CD4-positive, alpha-beta T cell (primary cell): ENCODE results near the gene C2CD4C. TPM values are rescaled to one million over a fixed set of nuclear protein-coding genes. Genes with fewer than 3 reads are reported as not detected.

Source experiments
- ATAC-seq: fragments of 200-7000 bp; cut with Tn5 transposase; one replicate; pipeline ENCODE4 v1.10.0; 2022; ENCODE audit warnings: mild to moderate bottlenecking; ENCODE audit not compliant: poor library complexity
- CTCF ChIA-PET: fragments of 350-600 bp; sonication (Branson Sonifier 250); formaldehyde crosslinking; loops from one replicate; lab custom pipeline; 2021; ENCODE audit warnings: antibody characterized with exemption, inconsistent platforms; lab: Charles Lee
- POLR2A ChIA-PET: fragments of 350-600 bp; sonication (Branson Sonifier 250); formaldehyde crosslinking; loops from one replicate; lab custom pipeline; 2021; ENCODE audit warnings: antibody characterized with exemption, inconsistent platforms; lab: Charles Lee
- DNase-seq, 14 experiments: peaks; one replicate each; pipeline ENCODE4 v3.0.0-alpha.2; 2013 to 2020; ENCODE audit warnings: mixed read lengths in 2 of 14
- H3K27ac ChIP-seq, 2 donors: one replicate each; pipeline versions ENCODE4 v1.5.1 to v1.7.0; 2013; ENCODE audit warnings: low read length in 2 of 2, low read depth in 1 of 2, mild to moderate bottlenecking in 1 of 2
- H3K27me3 ChIP-seq, 2 experiments: 1 replicate in 1 of 2; 2 replicates in 1 of 2; pipeline versions ENCODE4 v1.6.1 to v1.7.0; 2013; ENCODE audit warnings: low read length in 2 of 2, control low read depth in 1 of 2, mild to moderate bottlenecking in 1 of 2, moderate library complexity in 1 of 2; ENCODE audit not compliant: insufficient read depth in 2 of 2, control insufficient read depth in 1 of 2
- H3K36me3 ChIP-seq: one replicate; pipeline ENCODE4 v1.6.1; 2013; ENCODE audit warnings: low read length, control low read depth; ENCODE audit not compliant: insufficient read depth
- H3K4me1 ChIP-seq: one replicate; pipeline ENCODE4 v1.6.1; 2013; ENCODE audit warnings: low read length, control low read depth; ENCODE audit not compliant: insufficient read depth
- H3K4me3 ChIP-seq: one replicate; pipeline ENCODE4 v1.5.1; 2013; ENCODE audit warnings: mild to moderate bottlenecking, low read length, moderate library complexity
- H3K9me3 ChIP-seq, 2 experiments: 1 replicate in 1 of 2; 2 replicates in 1 of 2; pipeline versions ENCODE4 v1.6.1 to v1.7.0; 2013; ENCODE audit warnings: low read length in 2 of 2, mild to moderate bottlenecking in 2 of 2, control low read depth in 1 of 2, moderate library complexity in 1 of 2; ENCODE audit not compliant: control insufficient read depth in 1 of 2, insufficient read depth in 1 of 2
- H3K27ac Mint-ChIP-seq: one replicate; pipeline ENCODE4 v1.8.0; 2020; ENCODE audit warnings: mixed read lengths
- H3K27me3 Mint-ChIP-seq: one replicate; pipeline ENCODE4 v1.8.0; 2021; ENCODE audit warnings: mixed read lengths
- H3K36me3 Mint-ChIP-seq: one replicate; pipeline ENCODE4 v1.8.0; 2021; ENCODE audit warnings: low read depth, mixed read lengths
- H3K4me1 Mint-ChIP-seq: one replicate; pipeline ENCODE4 v1.8.0; 2021; ENCODE audit warnings: low read depth, mixed read lengths
- H3K4me3 Mint-ChIP-seq: one replicate; pipeline ENCODE4 v1.8.0; 2020; ENCODE audit warnings: mild to moderate bottlenecking, mixed read lengths
- H3K9me3 Mint-ChIP-seq: one replicate; pipeline ENCODE4 v1.8.0; 2020; ENCODE audit warnings: mixed read lengths
- CTCF ChIP-seq: fragments of 200-600 bp; IDR thresholded peaks from one replicate; pipeline ENCODE4 v1.8.0; 2022; ENCODE audit warnings: antibody characterized with exemption, mild to moderate bottlenecking
- intact Hi-C, 2 experiments: fragments of 100-400 bp; cut with DNase I in 1 of 2; cut with micrococcal nuclease in 1 of 2; formaldehyde crosslinking; loops; one replicate each; pipeline versions ENCODE4 v1.15.1 to v1.9.0; 2023 to 2025; cut with DNase I, micrococcal nuclease
- total RNA-seq, 174 experiments: library from RNA in 2 of 174; stranded (reverse) in 2 of 174; gene quantifications; one replicate each; pipeline ENCODE4 v1.2.3 and lab custom pipeline; 2021 to 2026

C2CD4C gene
- total RNA-seq, 2 experiments from 2014 or later: not detected

- H3K27me3 Mint-ChIP-seq: peaks cover 39% of the 10 kb centered on the region
- H3K27ac ChIP-seq: no peak overlapping the region
- no peaks in the 10 kb centered on the region for H3K4me1 Mint-ChIP-seq
- H3K27me3 ChIP-seq: peaks cover 0 to 14% of the 10 kb centered on the region in 2 experiments
- H3K4me3 ChIP-seq: no peak overlapping the region
- intact Hi-C loops: no loop called here
- H3K36me3 Mint-ChIP-seq: no peaks in the 10 kb centered on the region
- CTCF ChIA-PET: no interaction called here
- H3K27ac Mint-ChIP-seq: no peak overlapping the region
- H3K9me3 Mint-ChIP-seq: no peaks in the 10 kb centered on the region
- no peaks in the 10 kb centered on the region for H3K36me3 ChIP-seq
- H3K9me3 ChIP-seq: peaks cover 0 to 6% of the 10 kb centered on the region in 2 experiments
- DNase-seq: no peak
- no peaks in the 10 kb centered on the region for H3K4me1 ChIP-seq
- no peak for TF ChIP-seq CTCF
- ATAC-seq: no peak
- no peak overlapping the region for H3K4me3 Mint-ChIP-seq
- POLR2A ChIA-PET: no interaction called here
Observed at GRCh38 chr19:374183-374885, 34.6 kb downstream of the C2CD4C start.

DNA sequence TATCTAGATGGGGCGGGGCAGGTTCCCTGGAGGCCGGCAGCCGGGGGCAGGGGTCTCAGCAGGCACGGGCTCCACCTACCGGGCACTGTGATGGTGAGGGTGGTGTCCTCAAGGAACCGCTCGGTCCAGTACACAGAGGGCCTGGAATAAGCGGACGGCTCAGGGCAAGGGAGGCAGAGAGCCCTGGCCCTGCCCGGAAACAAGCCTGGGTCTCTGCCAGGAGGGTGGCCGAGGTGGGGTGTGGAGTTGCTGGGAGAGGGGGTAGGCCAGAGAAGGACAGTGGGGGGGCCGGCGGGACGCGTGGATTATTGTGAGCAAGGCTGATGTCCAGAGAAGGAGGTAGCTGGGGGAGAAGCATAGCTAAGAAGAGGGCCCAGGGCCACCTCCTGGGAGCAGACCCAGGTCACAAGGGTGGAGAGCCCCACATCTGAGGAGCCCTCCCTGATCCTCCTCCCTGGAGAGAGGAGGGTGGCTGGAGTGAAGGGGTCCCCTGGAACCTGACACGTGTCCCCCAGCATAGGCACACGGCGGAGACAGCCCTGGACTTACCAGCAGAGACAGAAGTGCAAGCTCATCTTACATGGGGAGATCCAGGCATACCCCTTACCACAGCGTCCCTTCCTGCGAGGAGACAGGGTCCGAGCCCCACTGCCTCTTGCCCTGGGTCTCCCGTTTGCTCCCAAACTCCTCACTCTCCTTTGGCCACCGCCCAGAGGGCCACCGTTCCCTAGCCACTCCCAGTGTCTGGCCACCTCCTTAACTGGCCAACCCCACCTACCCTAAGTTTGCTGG is 35.4 kb downstream of the C2CD4C start:
- DNase-seq: no peak
- intact Hi-C loops: no loop called here
- ATAC-seq: no peak
- H3K36me3 ChIP-seq: no peaks in the 10 kb centered on the region
- no peaks in the 10 kb centered on the region for H3K4me1 ChIP-seq
- CTCF ChIA-PET: no interaction called here
- H3K4me3 ChIP-seq: no peak overlapping the region
- H3K36me3 Mint-ChIP-seq: no peaks in the 10 kb centered on the region
- no peaks in the 10 kb centered on the region for H3K9me3 Mint-ChIP-seq
- H3K4me3 Mint-ChIP-seq: no peak overlapping the region
- peaks cover 41% of the 10 kb centered on the region for H3K27me3 Mint-ChIP-seq
- POLR2A ChIA-PET: no interaction called here
- H3K27me3 ChIP-seq: peaks cover 0 to 14% of the 10 kb centered on the region in 2 experiments
- H3K9me3 ChIP-seq: peaks cover 0 to 6% of the 10 kb centered on the region in 2 experiments
- no peaks in the 10 kb centered on the region for H3K4me1 Mint-ChIP-seq
- no peak for TF ChIP-seq CTCF
- H3K27ac ChIP-seq: no peak overlapping the region
- no peak overlapping the region for H3K27ac Mint-ChIP-seq

DNA sequence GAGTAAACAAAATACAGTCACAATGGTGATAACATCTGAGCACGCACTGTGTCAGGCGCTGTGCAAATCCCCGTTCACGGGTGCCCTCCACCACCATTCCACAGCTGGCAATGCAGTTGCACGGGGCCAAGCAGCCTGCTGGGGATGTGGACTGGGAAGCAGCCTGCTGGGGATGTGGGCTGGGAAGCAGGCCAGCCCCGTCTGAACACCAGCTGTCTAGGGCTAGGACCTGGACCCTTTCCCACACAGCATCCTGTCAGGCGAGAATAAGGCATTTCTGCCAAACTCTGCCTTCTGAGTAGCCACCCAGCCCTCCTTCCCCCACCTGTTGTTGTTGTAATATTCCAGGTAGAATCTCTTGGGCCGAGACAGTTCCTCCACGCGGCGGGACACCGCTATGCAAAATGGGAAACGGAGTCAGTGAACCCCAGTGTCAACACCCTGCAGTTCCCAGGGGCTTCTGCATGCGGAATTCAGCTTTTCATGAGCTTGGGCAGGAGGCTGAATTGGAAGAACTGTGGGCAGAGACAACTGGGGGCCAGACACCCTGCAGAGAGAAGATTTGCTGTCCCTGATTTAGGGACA is 36.5 kb downstream of the C2CD4C start:
- ChIA-PET POLR2A (no interaction called here), CTCF (no interaction called here)
- Mint-ChIP-seq H3K27ac (no peak overlapping the region), H3K36me3 (no peaks in the 10 kb centered on the region), H3K4me3 (no peak overlapping the region), H3K27me3 (peaks cover 41% of the 10 kb centered on the region), H3K4me1 (no peaks in the 10 kb centered on the region), H3K9me3 (no peaks in the 10 kb centered on the region)
- ATAC-seq: no peak
- Histone ChIP-seq H3K36me3 (no peaks in the 10 kb centered on the region), H3K27ac (no peak overlapping the region), H3K9me3 (peaks cover 0 to 6% of the 10 kb centered on the region in 2 experiments), H3K27me3 (peaks cover 0 to 14% of the 10 kb centered on the region in 2 experiments), H3K4me1 (no peaks in the 10 kb centered on the region), H3K4me3 (no peak overlapping the region)
- intact Hi-C loops: no loop called here
- DNase-seq: no peak
- no peak for TF ChIP-seq CTCF
